K562 (cell line): Measurements from ENCODE around the gene CBFA2T3. TPM values are rescaled to one million over a fixed set of nuclear protein-coding genes. Genes with fewer than 3 reads are reported as not detected.

Experiments
- CREBBP ChIP-seq: IDR thresholded peaks from one replicate; pipeline ENCODE4 v1.6.1; 2012; ENCODE audit warnings: low read depth, mild to moderate bottlenecking, control low read depth, inconsistent platforms, low read length
- ESRRB ChIP-seq: fragments of 250-450 bp; sonication (Bioruptor Pico); IDR thresholded peaks from 2 replicates; pipeline ENCODE4 v1.5.0; 2020; ENCODE audit warnings: mild to moderate bottlenecking, moderate library complexity, borderline replicate concordance
- MAFF ChIP-seq: IDR thresholded peaks from 2 replicates; pipeline ENCODE4 v1.6.1; 2012; ENCODE audit warnings: low read length, improper control_type of control experiment
- MEF2A ChIP-seq: IDR thresholded peaks from 2 replicates; pipeline ENCODE4 v1.6.1; 2011; ENCODE audit warnings: low read depth, mild to moderate bottlenecking, low read length, moderate library complexity; ENCODE audit not compliant: control insufficient read depth
- MTA3 ChIP-seq: fragments of 450-650 bp; formaldehyde crosslinking; IDR thresholded peaks from 2 replicates; pipeline ENCODE4 v1.6.1; 2017; ENCODE audit warnings: mild to moderate bottlenecking, borderline replicate concordance
- SMARCA5 ChIP-seq: fragments of 450-650 bp; IDR thresholded peaks from 2 replicates; pipeline ENCODE4 v1.6.1; 2016
- SNRNP70 ChIP-seq: fragments of 200-400 bp; formaldehyde crosslinking; optimal IDR thresholded peaks from 2 replicates; pipeline ENCODE3; 2017; ENCODE audit warnings: low read depth, low read length
- SP2 ChIP-seq: IDR thresholded peaks from 2 replicates; pipeline ENCODE4 v1.6.1; 2011; ENCODE audit warnings: mild to moderate bottlenecking, low read depth, low read length, moderate library complexity; ENCODE audit not compliant: poor library complexity, severe bottlenecking; ENCODE audit errors: extremely low read depth
- TCF7L2 ChIP-seq: fragments of 150-350 bp; IDR thresholded peaks from 2 replicates; pipeline ENCODE4 v1.6.1; 2016; ENCODE audit warnings: low read depth, mild to moderate bottlenecking, low read length, moderate library complexity
- TOE1 ChIP-seq, 2 experiments: fragments of 450-650 bp in 1 of 2; sonication (generic) in 1 of 2; formaldehyde crosslinking in 1 of 2; IDR thresholded peaks; 2 replicates each; pipeline versions ENCODE4 v1.7.1 to v1.8.0; 2016 to 2022; ENCODE audit warnings: borderline replicate concordance in 2 of 2, mild to moderate bottlenecking in 2 of 2, antibody characterized with exemption in 1 of 2, inconsistent platforms in 1 of 2, low read depth in 1 of 2, missing genetic modification reagents in 1 of 2, moderate library complexity in 1 of 2
- XRCC3 ChIP-seq: fragments of 450-650 bp; IDR thresholded peaks from 2 replicates; pipeline ENCODE4 v1.6.1; 2017; ENCODE audit warnings: mild to moderate bottlenecking, moderate library complexity
- XRCC5 ChIP-seq: fragments of 200-400 bp; formaldehyde crosslinking; IDR thresholded peaks from 2 replicates; pipeline ENCODE4 v1.6.1; 2017; ENCODE audit warnings: low read depth, mild to moderate bottlenecking, low read length
- ZNF561 ChIP-seq: fragments of 450-650 bp; formaldehyde crosslinking; conservative IDR thresholded peaks from 2 replicates; pipeline ENCODE4 v1.4.0; 2020; ENCODE audit warnings: mild to moderate bottlenecking, moderate library complexity
- ZNF584 ChIP-seq: fragments of 200-800 bp; sonication (Bioruptor generic); IDR thresholded peaks from 2 replicates; pipeline ENCODE4 v1.6.1; 2016; ENCODE audit warnings: low read depth, mild to moderate bottlenecking, missing genetic modification characterization, missing compliant biosample characterization
- ZNF668 ChIP-seq: fragments of 250-450 bp; sonication (Bioruptor Pico); IDR thresholded peaks from 2 replicates; pipeline ENCODE4 v1.8.0; 2022; ENCODE audit warnings: mild to moderate bottlenecking, inconsistent platforms
- ZNF766 ChIP-seq: fragments of 200-800 bp; sonication (Bioruptor generic); conservative IDR thresholded peaks from 2 replicates; pipeline ENCODE4 v1.6.1; 2016; ENCODE audit warnings: missing genetic modification characterization, missing compliant biosample characterization
- ZSCAN29 ChIP-seq: fragments of 450-650 bp; IDR thresholded peaks from 2 replicates; pipeline ENCODE4 v1.6.1; 2017
- polyA plus RNA-seq, 8 experiments: library from polyadenylated mRNA; depleted of rRNA in 4 of 8; stranded (reverse) in 5 of 8; unstranded in 3 of 8; fragments of >200 nt; fragmentation: Nextera tagmentation in 2 of 8; fragmentation: Illumina TruSeq in 1 of 8; extraction: Ambion mirVana in 2 of 8; extraction: Trizol in 1 of 8; gene quantifications; 2 replicates each; pipeline versions ENCODE4 v1.2.1 to v1.2.3, GENCODE V29; 2011 to 2014; ENCODE audit warnings: inconsistent platforms in 1 of 8, missing spikeins in 1 of 8
- total RNA-seq, 7 experiments: library from RNA; depleted of rRNA in 6 of 7; stranded (reverse); fragments of >200 nt in 6 of 7; fragmentation: Illumina TruSeq in 2 of 7; extraction: Trizol in 2 of 7; gene quantifications; 2 replicates each; pipeline versions ENCODE4 v1.2.1 to v1.2.3, GENCODE V29; 2011 to 2021; ENCODE audit warnings: low replicate concordance in 1 of 7
- TF ChIP-seq, protein P1 (sequence below): fragments of 200-400 bp; formaldehyde crosslinking; IDR thresholded peaks from 2 replicates; pipeline ENCODE4 v1.6.1; 2017; ENCODE audit warnings: mild to moderate bottlenecking, low read depth, low read length, moderate library complexity
- TF ChIP-seq, protein P2 (sequence below): fragments of 450-650 bp; IDR thresholded peaks from 2 replicates; pipeline ENCODE4 v1.6.1; 2017; ENCODE audit warnings: antibody characterized with exemption
- TF ChIP-seq, protein P3 (sequence below): fragments of 450-650 bp; conservative IDR thresholded peaks from 2 replicates; pipeline ENCODE4 v1.6.1; 2016; ENCODE audit warnings: missing genetic modification characterization, low read depth, mild to moderate bottlenecking, control low read depth, missing compliant biosample characterization
- TF ChIP-seq, protein P4 (sequence below): fragments of 450-650 bp; formaldehyde crosslinking; conservative IDR thresholded peaks from 2 replicates; pipeline ENCODE4 v1.4.0; 2022; ENCODE audit warnings: mild to moderate bottlenecking, missing genetic modification characterization

CBFA2T3 gene
- total and polyA plus RNA-seq, 9 of the 15 experiments (the other 6 are each of a cell fraction or from before 2014, with no cell fraction given): 2.3 to 145 (median 6.7) TPM

DNA sequence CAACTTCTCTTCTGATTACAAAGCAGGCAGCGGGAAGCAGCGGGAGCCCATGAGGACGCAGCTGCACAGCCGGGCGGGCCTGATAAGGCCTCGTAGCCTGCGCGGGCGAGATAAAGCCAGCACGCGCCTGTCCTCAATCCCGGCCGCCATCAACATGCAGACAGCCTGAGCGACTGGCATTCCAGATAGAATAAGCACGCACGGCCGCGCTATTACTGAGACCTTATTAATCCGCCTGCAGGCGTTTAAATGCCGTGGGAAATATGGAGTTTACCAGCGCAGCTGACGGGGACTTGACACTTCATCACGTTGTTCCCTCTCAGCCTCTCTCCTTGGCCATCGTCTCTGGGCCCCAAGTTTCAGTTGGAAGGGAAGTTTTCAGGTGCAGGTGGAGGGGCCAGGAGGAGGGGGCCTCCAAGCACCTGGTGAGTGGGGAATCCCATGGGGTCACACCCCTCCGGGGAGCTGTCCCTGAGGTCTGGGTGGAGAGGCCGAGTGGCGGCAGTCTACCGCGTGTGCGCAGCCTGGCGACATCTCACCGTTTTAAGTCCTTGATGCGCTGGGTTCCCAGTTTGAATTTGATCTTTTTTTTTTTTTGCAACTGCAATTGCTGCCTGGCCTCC lies 27.3 kb upstream of the CBFA2T3 start (continued):
- TF ChIP-seq, protein P1, sequence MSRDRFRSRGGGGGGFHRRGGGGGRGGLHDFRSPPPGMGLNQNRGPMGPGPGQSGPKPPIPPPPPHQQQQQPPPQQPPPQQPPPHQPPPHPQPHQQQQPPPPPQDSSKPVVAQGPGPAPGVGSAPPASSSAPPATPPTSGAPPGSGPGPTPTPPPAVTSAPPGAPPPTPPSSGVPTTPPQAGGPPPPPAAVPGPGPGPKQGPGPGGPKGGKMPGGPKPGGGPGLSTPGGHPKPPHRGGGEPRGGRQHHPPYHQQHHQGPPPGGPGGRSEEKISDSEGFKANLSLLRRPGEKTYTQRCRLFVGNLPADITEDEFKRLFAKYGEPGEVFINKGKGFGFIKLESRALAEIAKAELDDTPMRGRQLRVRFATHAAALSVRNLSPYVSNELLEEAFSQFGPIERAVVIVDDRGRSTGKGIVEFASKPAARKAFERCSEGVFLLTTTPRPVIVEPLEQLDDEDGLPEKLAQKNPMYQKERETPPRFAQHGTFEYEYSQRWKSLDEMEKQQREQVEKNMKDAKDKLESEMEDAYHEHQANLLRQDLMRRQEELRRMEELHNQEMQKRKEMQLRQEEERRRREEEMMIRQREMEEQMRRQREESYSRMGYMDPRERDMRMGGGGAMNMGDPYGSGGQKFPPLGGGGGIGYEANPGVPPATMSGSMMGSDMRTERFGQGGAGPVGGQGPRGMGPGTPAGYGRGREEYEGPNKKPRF: no peak
- TF ChIP-seq ZSCAN29: no peak
- TF ChIP-seq ZNF668: peak; percentile 89; the same call in 1 of the 2 replicates
- peak; percentile 68; the same call in 1 of the 2 replicates for TF ChIP-seq XRCC5
- TF ChIP-seq ZNF584: peak; percentile 99
- TF ChIP-seq CREBBP: no peak
- no peak for TF ChIP-seq ZNF561 (CRISPR knock-in tag)
- TF ChIP-seq XRCC3: no peak; the same call in 1 of the 2 replicates
- TF ChIP-seq MEF2A: 0 out of 2 replicates have a peak, but pooled peaks have one; percentile 69
- peak; percentile 88 for TF ChIP-seq TOE1 (IDR thresholded peaks at IDR 0.05; ENCODE audit: borderline replicate concordance)
- TF ChIP-seq TOE1 (CRISPR knock-in tag; IDR thresholded peaks at IDR 0.05; ENCODE audit: borderline replicate concordance, low read depth): 0 out of 2 replicates have a peak, but pooled peaks have one; percentile 75
- TF ChIP-seq SP2: no peak
- no peak for TF ChIP-seq TCF7L2
- TF ChIP-seq SNRNP70: no peak
- TF ChIP-seq, protein P2, sequence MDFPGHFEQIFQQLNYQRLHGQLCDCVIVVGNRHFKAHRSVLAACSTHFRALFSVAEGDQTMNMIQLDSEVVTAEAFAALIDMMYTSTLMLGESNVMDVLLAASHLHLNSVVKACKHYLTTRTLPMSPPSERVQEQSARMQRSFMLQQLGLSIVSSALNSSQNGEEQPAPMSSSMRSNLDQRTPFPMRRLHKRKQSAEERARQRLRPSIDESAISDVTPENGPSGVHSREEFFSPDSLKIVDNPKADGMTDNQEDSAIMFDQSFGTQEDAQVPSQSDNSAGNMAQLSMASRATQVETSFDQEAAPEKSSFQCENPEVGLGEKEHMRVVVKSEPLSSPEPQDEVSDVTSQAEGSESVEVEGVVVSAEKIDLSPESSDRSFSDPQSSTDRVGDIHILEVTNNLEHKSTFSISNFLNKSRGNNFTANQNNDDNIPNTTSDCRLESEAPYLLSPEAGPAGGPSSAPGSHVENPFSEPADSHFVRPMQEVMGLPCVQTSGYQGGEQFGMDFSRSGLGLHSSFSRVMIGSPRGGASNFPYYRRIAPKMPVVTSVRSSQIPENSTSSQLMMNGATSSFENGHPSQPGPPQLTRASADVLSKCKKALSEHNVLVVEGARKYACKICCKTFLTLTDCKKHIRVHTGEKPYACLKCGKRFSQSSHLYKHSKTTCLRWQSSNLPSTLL: no peak
- TF ChIP-seq MAFF: no peak
- TF ChIP-seq, protein P3, sequence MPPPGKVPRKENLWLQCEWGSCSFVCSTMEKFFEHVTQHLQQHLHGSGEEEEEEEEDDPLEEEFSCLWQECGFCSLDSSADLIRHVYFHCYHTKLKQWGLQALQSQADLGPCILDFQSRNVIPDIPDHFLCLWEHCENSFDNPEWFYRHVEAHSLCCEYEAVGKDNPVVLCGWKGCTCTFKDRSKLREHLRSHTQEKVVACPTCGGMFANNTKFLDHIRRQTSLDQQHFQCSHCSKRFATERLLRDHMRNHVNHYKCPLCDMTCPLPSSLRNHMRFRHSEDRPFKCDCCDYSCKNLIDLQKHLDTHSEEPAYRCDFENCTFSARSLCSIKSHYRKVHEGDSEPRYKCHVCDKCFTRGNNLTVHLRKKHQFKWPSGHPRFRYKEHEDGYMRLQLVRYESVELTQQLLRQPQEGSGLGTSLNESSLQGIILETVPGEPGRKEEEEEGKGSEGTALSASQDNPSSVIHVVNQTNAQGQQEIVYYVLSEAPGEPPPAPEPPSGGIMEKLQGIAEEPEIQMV: peak; percentile 92
- peak; percentile 62; the same call in 1 of the 2 replicates for TF ChIP-seq MTA3
- peak; percentile 99 for TF ChIP-seq ZNF766 (CRISPR knock-in tag)
- no peak for TF ChIP-seq ESRRB (CRISPR knock-in tag)
- TF ChIP-seq, protein P4, sequence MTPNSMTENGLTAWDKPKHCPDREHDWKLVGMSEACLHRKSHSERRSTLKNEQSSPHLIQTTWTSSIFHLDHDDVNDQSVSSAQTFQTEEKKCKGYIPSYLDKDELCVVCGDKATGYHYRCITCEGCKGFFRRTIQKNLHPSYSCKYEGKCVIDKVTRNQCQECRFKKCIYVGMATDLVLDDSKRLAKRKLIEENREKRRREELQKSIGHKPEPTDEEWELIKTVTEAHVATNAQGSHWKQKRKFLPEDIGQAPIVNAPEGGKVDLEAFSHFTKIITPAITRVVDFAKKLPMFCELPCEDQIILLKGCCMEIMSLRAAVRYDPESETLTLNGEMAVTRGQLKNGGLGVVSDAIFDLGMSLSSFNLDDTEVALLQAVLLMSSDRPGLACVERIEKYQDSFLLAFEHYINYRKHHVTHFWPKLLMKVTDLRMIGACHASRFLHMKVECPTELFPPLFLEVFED: peak; percentile 86
- no peak for TF ChIP-seq SMARCA5
